Inflammatory macrophage treated with lipopolysaccharide for 4 hours (primary cell): ENCODE measurements around the gene SPATS2L.

Source experiments
- DNase-seq: peaks from one replicate; pipeline ENCODE4 v3.0.0-alpha.2; 2020

The SPATS2L gene

GRCh38 chr2:200471928-200472645, 165.6 kb downstream of the SPATS2L start:
- DNase-seq: no peak

DNA sequence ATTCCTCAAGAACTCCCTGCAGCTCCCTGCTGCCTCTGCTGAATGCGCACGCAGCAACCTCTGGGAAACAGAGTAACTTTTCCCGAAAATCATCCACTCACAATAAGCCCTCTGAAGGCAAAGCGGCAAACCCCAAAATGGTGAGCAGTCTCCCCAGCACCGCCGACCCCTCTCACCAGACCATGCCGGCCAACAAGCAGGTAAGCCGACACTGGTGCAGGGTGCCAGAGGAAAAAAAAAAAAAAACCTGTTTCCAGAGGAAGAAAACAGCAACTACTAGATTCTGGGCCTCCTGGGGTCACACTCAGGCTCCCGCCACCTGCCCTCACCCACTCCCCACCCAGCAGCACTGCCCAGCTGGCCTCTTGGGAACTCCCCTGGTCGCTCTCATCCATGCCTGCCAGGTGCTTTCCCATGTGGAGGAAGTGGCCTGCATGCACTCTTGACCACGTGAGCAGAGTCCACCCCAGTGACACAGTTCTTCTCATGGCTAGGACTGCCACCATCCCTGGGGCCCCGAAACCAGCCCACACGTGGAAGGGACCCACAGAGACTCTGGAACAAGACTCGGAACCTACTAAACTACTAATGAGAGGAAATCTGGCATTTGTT, 166.5 kb downstream of the SPATS2L start:
- DNase-seq: no peak

DNA sequence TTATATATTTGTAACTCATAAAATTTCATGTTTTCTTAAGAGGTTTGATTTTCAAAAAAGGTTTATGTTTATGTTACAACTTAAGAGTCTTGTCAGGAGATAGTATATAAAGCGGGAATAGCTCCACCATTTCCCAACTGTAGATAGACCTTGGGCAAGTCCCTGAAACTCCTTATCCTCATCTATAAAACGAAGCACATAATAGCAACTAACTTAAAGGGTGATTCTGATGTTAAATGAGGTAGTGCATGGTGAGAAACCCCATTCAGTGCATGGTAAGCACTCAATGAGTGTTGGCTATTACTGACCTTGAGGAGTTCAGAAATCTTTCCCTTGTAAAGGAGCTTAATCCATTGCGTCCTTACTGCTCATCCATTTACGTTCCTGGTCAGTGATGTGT, 169.3 kb downstream of the SPATS2L start:
- no peak for DNase-seq

DNA sequence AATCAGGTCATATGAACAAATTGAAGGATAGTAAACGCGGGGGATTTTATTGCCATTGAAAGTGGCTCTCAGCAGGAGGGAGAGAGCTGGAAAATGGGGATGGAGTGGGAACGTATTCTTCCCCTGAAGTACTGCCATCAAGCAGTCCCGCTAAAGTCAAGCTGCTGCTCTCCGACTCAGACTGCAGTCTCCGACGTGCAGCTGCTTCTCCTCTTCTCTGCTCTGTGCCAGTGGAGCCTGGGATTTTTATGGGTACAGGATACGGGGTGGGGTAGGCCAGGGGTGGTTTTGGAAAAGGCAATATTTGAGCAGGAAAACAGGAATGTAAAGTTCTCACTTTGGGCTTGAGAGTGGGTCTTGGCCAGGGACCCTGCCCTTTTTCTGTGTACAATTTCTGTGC, 170.3 kb downstream of the SPATS2L start:
- no peak for DNase-seq

DNA sequence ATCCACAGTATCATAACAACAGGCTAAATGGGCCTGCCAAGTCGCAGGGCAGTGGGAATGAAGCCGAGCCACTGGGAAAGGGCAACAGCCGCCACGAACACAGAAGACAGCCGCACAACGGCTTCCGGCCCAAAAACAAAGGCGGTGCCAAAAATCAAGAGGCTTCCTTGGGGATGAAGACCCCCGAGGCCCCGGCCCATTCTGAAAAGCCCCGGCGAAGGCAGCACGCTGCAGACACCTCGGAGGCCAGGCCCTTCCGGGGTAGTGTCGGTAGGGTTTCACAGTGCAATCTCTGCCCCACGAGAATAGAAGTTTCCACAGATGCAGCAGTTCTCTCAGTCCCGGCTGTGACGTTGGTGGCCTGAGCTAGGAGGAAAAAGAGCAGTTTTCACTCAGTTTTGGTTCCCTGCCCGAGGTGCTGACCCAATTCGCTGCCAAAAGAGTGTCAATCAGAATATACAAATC, 171.2 kb downstream of the SPATS2L start:
- no peak for DNase-seq

DNA sequence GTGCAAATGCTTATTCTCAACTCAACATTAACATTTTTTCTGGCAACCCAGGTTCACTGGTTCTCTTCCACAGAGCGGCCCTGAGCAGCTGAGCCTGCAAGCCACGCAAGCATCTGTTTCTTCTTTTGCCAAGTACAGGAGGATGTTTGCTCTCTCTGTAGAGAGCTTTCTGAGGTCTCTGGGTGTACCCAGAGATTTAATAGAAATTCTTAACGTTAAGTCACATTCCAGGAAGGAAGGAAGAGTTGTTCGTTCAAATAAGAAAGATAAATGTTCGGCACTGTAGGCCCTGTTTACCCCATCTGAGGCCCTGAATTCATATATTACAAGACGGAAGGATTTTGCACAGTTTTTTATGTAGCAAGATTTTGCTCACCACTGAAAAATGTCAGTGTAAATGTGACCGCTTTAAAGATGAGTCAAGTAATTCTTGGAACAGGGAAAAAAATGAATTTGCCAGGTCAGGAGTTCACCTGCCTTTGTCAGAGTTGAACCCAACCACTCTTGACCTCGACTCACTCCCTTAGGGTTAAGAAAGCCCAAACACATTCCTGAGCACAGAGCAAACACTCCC, 173.3 kb downstream of the SPATS2L start:
- no peak for DNase-seq

DNA sequence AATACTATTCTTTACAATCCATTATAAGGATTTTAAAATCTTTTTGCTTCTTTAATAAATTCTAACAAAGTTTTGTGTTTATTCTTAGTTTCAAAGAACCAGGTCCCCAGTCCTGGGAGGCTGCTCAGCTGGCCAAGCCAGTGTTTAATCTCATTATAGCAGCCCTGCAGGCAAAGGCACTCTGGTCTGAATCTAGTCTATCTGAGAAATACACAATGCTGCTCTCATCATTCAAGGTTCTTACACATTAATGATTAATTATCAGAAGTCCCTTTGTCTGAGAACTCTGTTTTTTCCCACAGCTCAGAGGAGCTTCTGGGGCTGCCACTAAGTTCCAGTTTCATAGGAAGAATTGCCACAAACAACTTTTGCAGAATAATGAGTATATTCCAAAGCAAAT, 175.7 kb downstream of the SPATS2L start:
- DNase-seq: no peak

DNA sequence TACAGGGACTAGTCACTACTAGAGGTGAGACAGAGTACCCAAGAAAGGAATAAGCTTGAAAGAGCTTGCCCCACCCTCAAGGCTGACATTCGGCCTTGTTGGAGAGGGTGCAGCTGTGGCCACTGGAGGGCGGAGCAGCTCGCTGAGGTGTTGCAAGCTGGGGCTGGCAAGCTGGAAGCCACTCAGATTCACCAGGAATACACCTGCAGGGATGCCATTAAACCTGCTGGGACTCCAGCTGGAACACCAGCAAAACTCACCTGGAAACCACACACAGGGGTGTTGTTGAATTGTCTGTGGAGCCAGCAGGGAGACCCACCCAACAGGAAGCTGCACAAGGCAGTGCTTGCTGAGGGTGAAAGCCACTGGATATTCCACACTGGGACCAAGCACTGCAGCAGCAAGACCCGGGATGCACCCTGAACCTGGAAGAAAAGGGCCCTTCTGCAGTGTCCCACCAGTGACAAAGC, 177.3 kb downstream of the SPATS2L start:
- no peak for DNase-seq

DNA sequence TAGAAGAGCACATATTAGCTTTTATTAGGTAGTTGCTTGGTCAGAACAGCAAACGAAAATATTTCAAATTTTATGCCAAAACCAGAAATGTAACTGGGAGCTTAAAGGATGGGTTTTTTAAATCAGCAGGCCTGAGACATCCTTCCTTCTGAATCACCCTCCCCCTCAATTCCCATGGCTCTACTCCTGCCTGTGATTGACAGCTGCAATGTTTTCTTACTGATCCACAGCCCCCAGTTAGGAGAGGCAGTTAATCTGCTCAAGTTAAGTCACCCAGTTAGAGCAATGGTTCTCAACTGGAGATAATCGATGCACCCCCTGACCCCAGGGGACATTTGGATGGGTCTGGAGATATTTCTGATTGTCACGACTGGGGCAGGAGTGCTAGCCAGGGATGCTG, 178.4 kb downstream of the SPATS2L start:
- no peak for DNase-seq

- DNase-seq: no peak
These were observed 180.0 kb downstream of the SPATS2L start for GRCh38 chr2:200486529-200486928.

- no peak for DNase-seq
These were observed 181.7 kb downstream of the SPATS2L start for GRCh38 chr2:200488169-200488568.

DNA sequence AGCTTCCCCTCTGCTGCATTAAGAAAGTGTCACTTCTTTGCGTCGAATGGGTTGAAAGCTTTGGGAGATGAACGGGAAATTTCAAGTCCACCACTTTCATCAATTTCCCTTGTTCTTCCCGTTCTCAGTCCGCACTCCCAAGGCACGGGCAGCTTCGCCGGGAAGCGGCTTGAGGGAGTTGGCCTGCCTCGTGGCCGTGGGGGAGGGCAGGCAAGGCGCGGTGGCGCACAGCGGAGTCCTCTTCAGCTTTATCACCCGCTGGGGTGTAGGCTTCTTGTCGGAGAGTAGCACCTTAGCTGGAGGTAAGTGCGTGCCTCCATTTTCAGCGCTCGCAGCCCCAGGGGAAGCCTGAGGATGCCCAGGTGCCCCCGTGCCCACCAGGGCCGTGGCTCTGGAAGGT, 183.5 kb downstream of the SPATS2L start:
- DNase-seq: no peak

GRCh38 chr2:200492656-200493055, 186.2 kb downstream of the SPATS2L start:
- DNase-seq: no peak

- no peak for DNase-seq
These were observed 187.6 kb downstream of the SPATS2L start for GRCh38 chr2:200494048-200494447.

GRCh38 chr2:200496696-200497095, 190.2 kb downstream of the SPATS2L start:
- DNase-seq: no peak

GRCh38 chr2:200498402-200499162, 192.1 kb downstream of the SPATS2L start:
- no peak for DNase-seq

GRCh38 chr2:200502196-200502595, 195.7 kb downstream of the SPATS2L start:
- peak; percentile 23 for DNase-seq

DNA sequence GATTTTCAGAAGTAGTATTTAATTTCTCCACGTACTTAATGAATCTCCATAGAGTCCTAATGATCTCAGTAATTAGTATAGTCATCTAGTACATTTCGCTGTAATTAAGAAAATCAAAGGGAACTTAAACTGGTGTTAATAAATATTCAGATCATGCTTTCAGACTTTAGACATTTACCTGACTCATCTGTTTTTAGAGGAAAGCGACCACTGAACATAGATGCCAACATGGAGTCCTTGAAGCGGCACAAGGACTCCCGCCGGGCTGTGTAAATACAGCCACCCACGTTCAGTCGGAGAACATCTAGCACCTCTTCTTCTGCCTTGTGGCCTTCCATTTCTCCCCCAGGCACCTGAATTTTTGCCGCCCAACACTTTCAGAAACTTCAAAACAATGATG, 200.2 kb downstream of the SPATS2L start:
- DNase-seq: no peak

DNA sequence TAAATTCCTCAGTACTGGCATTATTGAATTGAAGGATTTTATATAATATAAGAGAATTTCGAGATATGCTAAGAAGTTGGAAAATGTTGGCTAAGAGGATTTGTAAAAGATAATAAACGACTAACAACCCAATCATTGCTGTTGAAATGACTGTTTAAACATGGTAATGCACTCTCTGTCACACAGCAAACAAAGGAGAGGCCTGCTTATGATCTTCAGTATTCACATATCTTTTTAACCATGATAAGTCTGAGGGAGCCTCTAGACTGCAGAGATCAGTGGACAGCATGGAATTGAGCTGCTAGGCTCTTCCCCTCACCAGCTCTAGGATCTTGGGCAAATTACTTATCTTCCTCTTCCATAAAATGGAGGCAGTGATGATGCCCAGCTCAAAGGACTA, 200.7 kb downstream of the SPATS2L start:
- DNase-seq: no peak

DNA sequence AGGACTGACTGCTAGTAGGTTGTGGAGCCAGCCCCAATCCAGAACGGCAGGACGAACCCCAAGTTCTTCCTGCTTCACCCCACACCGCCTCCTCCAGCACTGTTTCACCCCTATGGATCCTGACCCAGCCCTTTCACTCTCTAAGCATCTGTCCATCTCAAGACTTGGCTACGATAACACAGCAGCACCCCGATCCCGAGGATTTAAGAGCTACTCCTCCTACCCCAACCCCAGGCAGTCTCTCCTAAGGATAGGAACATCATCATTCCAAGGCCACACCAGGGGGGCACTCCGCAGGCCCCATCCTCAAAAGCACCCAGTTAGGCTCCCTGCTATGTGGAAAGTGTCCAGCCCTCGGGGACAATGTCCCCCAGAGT, 202.7 kb downstream of the SPATS2L start:
- no peak for DNase-seq

DNA sequence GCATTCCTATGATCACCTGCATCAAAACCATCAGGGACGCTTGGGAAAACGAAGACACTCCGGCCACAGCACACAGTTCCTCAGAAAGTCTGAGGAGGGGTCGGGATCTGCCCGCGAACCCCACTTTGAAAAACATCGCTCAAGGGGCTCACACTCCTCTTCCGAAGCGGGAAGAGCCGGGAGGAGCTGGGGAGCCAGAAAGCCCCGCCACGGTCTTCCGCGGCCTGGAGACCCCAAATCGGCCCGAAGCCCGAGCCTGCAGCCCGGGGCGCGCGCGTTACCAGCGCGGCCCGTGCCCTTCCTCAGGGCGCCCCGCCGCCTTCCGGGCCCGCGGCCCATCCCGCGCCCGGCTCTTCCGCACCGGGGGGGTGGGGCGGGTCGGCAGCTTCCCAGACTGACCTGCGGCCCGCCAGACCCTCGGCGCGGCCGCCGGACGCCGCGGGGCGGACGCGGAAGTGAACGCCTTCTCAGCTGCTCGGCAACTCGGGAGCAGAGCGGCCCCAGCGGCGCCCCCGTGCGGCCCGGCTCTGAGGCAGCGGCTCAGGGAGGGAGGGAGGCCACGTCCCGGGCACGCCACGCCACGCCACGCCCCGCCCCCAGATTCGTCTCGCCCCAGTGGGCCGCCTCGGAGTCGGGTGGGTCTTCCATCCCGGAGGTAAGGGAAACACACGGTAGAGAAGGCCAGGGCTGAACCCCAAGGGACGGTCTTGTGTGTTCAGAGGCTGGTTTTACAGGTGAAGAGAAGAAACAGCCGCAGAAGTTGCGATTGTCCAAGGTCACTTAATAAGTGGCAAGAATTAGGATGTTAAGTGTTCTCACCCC, 203.3 kb downstream of the SPATS2L start, which contains the start of gene KCTD18:
TSS of gene KCTD18 (minus strand) at position 457 of the 822 bp plus-strand sequence. CDS start 3,052 bp downstream, outside the sequence.
- peak; percentile 92 for DNase-seq

- no peak for DNase-seq
These were observed 208.7 kb downstream of the SPATS2L start for GRCh38 chr2:200515155-200515554.
